Smooth muscle cell (in vitro differentiated cells): Measurements from ENCODE around the gene VSIG10L2. TPM values are rescaled to one million over a fixed set of nuclear protein-coding genes. Genes with fewer than 3 reads are reported as not detected.

Experiments used
- DNase-seq: peaks from one replicate; lab custom pipeline; 2025; ENCODE audit not compliant: unreplicated experiment; lab: John Stamatoyannopoulos, UW
- H2AFZ ChIP-seq: fragments of 200-600 bp; sonication (generic); 2 replicates; pipeline ENCODE4 v1.6.0; 2016; ENCODE audit warnings: antibody characterized with exemption, low read depth, mild to moderate bottlenecking
- H3F3A ChIP-seq: fragments of 200-600 bp; sonication (generic); 2 replicates; pipeline ENCODE4 v1.6.0; 2017; ENCODE audit warnings: antibody characterized with exemption, low read depth
- H3K27ac ChIP-seq: fragments of 200-600 bp; sonication (generic); 2 replicates; pipeline ENCODE4 v1.5.1; 2016; ENCODE audit warnings: low read depth, mild to moderate bottlenecking
- H3K27me3 ChIP-seq: fragments of 200-600 bp; sonication (generic); 2 replicates; pipeline ENCODE4 v1.6.1; 2016; ENCODE audit warnings: low read depth, mild to moderate bottlenecking
- H3K36me3 ChIP-seq: fragments of 200-600 bp; sonication (generic); 2 replicates; pipeline ENCODE4 v1.5.1; 2016; ENCODE audit warnings: low read depth
- H3K4me1 ChIP-seq: fragments of 200-600 bp; sonication (generic); 2 replicates; pipeline ENCODE4 v1.5.1; 2016; ENCODE audit warnings: low read depth
- H3K4me2 ChIP-seq: fragments of 200-600 bp; sonication (generic); 2 replicates; pipeline ENCODE4 v1.6.0; 2016; ENCODE audit warnings: mild to moderate bottlenecking
- H3K4me3 ChIP-seq: fragments of 200-600 bp; sonication (generic); 2 replicates; pipeline ENCODE4 v1.5.1; 2016; ENCODE audit warnings: mild to moderate bottlenecking
- H3K79me2 ChIP-seq: fragments of 200-600 bp; sonication (generic); 2 replicates; pipeline ENCODE4 v1.6.0; 2016; ENCODE audit warnings: low read depth, mild to moderate bottlenecking
- H3K9ac ChIP-seq: fragments of 200-600 bp; sonication (generic); 2 replicates; pipeline ENCODE4 v1.6.0; 2016; ENCODE audit warnings: low read depth
- H3K9me3 ChIP-seq: fragments of 200-600 bp; sonication (generic); replicated peaks from 2 replicates; pipeline ENCODE4 v1.5.1; 2016; ENCODE audit warnings: low read depth
- H4K20me1 ChIP-seq: fragments of 200-600 bp; sonication (generic); 2 replicates; pipeline ENCODE4 v1.6.0; 2016; ENCODE audit warnings: low read depth
- WGBS: methylation state at CpG from one replicate; pipeline ENCODE4 v1.1.7; 2016; ENCODE audit warnings: low lambda C conversion rate; 5-methylcytosine and 5-hydroxymethylcytosine counted together
- polyA plus RNA-seq: library from polyadenylated mRNA; unstranded; fragments of >200 nt; fragmentation: Nextera tagmentation; extraction: Ambion mirVana; gene quantifications from 2 replicates; pipeline ENCODE4 v1.2.1, GENCODE V29; 2016
- total RNA-seq: library from RNA; depleted of rRNA; stranded (reverse); fragments of >200 nt; gene quantifications from 2 replicates; pipeline ENCODE4 v1.2.3, GENCODE V29; 2014
- TF ChIP-seq, protein P1 (sequence below): fragments of 200-600 bp; sonication (generic); IDR thresholded peaks from 2 replicates; pipeline ENCODE4 v1.5.1; 2017; ENCODE audit warnings: borderline replicate concordance, mild to moderate bottlenecking, antibody characterized with exemption; ENCODE audit not compliant: insufficient read depth, poor library complexity, severe bottlenecking

VSIG10L2 gene
- total and polyA plus RNA-seq, 2 experiments from 2014 or later, result not detected

DNA sequence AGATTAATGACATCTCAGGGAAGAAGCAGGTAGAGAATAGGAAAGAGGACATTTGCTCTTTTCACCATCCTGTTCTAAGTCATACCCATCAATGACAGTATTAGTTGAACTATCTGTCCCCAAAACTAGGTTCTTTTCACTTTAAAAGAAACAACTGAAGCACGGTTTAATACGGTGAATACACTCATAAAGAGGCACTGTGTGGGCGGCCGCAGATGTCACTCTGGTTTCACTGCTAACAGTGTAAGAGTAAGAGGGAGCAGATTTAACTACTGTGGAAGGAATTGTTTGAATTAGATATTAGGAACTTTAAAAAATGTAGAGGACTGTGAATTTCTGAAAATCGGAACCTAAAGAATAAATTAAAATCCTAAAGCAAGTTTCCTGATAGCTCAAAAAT, 49.5 kb downstream of the VSIG10L2 start:
- H3K79me2 ChIP-seq, result no peaks in the 10 kb centered on the region
- no peak overlapping the region for H3K4me3 ChIP-seq
- 58% methylated on average over 5 of the region's 5 CpGs for WGBS
- no peaks in the 10 kb centered on the region for H3F3A ChIP-seq
- H3K27ac ChIP-seq, result no peak overlapping the region
- no peak overlapping the region for H3K9ac ChIP-seq
- no peaks in the 10 kb centered on the region for H3K36me3 ChIP-seq
- H4K20me1 ChIP-seq, result no peaks in the 10 kb centered on the region
- DNase-seq, result no peak
- no peaks in the 10 kb centered on the region for H3K9me3 ChIP-seq
- H3K27me3 ChIP-seq, result no peaks in the 10 kb centered on the region
- H3K4me2 ChIP-seq, result no peak overlapping the region
- TF ChIP-seq, protein P1, sequence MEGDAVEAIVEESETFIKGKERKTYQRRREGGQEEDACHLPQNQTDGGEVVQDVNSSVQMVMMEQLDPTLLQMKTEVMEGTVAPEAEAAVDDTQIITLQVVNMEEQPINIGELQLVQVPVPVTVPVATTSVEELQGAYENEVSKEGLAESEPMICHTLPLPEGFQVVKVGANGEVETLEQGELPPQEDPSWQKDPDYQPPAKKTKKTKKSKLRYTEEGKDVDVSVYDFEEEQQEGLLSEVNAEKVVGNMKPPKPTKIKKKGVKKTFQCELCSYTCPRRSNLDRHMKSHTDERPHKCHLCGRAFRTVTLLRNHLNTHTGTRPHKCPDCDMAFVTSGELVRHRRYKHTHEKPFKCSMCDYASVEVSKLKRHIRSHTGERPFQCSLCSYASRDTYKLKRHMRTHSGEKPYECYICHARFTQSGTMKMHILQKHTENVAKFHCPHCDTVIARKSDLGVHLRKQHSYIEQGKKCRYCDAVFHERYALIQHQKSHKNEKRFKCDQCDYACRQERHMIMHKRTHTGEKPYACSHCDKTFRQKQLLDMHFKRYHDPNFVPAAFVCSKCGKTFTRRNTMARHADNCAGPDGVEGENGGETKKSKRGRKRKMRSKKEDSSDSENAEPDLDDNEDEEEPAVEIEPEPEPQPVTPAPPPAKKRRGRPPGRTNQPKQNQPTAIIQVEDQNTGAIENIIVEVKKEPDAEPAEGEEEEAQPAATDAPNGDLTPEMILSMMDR, result no peak
- H2AFZ ChIP-seq, result no peak overlapping the region
- peaks cover 11% of the 10 kb centered on the region for H3K4me1 ChIP-seq

DNA sequence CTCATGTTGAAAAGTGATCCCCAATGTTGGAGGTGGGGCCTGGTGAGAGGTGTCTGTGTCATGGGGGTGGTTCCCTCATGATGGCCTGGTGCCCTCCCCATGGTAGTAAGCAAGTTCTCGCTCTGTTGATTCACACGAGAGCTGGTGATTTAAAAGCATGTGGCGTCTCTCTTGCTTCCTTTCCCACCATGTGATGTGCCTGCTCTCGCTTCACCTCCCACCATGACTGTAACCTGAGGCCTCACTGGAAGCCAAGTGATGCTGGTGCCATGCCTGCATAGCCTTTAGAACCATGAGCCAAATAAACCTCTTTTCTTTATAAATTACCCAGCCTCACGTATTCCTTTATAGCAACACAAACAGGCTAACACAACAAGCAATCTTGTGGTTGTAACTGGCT, 52.4 kb downstream of the VSIG10L2 start:
- no peak overlapping the region for H3K4me3 ChIP-seq
- no peaks in the 10 kb centered on the region for H3F3A ChIP-seq
- H3K36me3 ChIP-seq, result no peaks in the 10 kb centered on the region
- no peaks in the 10 kb centered on the region for H3K79me2 ChIP-seq
- peaks cover 7% of the 10 kb centered on the region for H3K4me1 ChIP-seq
- H3K9me3 ChIP-seq, result no peaks in the 10 kb centered on the region
- H2AFZ ChIP-seq, result no peak overlapping the region
- H3K27me3 ChIP-seq, result no peaks in the 10 kb centered on the region
- no peaks in the 10 kb centered on the region for H4K20me1 ChIP-seq
- H3K27ac ChIP-seq, result no peak overlapping the region
- H3K9ac ChIP-seq, result no peak overlapping the region
- TF ChIP-seq, protein P1, result no peak
- H3K4me2 ChIP-seq, result no peak overlapping the region
- WGBS, result 85% methylated on average over 5 of the region's 5 CpGs
- no peak for DNase-seq

DNA sequence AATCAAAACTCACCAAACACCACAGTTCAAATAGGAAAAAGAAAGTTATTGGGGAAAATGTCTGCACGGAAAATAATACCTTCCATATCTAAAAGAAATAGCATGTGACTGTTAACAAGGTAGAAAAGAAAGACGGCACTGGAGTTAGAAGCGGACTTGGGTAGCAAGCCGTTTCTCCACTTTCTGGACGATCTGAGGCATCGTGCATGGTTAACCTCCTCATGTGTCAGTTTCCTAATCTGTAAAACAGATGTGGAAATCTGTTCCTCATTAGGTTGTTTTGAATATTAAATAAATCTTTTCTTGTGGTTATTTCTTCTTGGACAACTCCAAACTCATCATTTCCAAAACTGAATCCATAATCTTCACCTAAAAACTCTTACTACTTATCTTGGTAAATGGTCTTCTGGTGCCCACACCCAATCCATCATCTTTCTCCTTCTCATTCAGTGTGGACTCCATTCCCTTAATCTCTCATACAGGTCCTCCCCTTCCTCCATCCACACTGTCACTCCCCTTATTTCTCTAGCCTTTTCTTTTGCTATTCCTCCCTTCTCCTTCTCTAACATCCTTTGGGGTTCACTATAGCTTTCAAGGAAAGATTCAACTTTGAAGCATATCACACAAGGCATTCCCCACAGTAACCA, 53.5 kb downstream of the VSIG10L2 start:
- H3F3A ChIP-seq, result no peaks in the 10 kb centered on the region
- no peaks in the 10 kb centered on the region for H3K27me3 ChIP-seq
- H3K36me3 ChIP-seq, result no peaks in the 10 kb centered on the region
- H3K9me3 ChIP-seq, result no peaks in the 10 kb centered on the region
- H3K4me1 ChIP-seq, result peaks cover 7% of the 10 kb centered on the region
- no peaks in the 10 kb centered on the region for H3K79me2 ChIP-seq
- DNase-seq, result no peak
- TF ChIP-seq, protein P1, result no peak
- H4K20me1 ChIP-seq, result no peaks in the 10 kb centered on the region
- WGBS, result 90% methylated on average over 6 of the region's 6 CpGs
- no peak overlapping the region for H3K4me2 ChIP-seq
- no peak overlapping the region for H3K4me3 ChIP-seq
- H3K9ac ChIP-seq, result no peak overlapping the region
- no peak overlapping the region for H2AFZ ChIP-seq
- no peak overlapping the region for H3K27ac ChIP-seq

DNA sequence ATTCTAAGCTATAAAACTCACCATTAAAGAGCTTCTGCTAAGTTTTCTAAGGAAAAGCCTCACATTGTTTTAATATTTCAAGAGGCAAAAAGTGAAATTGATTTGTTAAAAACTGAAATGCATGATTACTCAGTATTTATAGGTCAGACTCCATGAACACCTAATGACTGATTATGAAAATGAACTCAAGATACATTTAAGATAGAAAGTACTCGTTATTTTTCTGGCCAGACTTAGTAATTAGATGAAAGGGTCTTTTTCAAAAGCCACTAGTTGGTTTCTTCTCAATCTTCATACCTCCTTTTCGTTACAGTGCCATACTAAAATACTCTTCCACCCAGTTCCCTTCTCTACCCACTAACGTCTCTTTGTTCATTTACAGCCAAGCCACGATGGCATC, 56.3 kb downstream of the VSIG10L2 start:
- Histone ChIP-seq H3K4me3 (no peak overlapping the region), H4K20me1 (no peaks in the 10 kb centered on the region), H3K79me2 (no peaks in the 10 kb centered on the region), H3K27ac (no peak overlapping the region), H2AFZ (no peak overlapping the region), H3F3A (peaks cover 4% of the 10 kb centered on the region), H3K9ac (no peak overlapping the region), H3K4me2 (no peak overlapping the region), H3K9me3 (no peaks in the 10 kb centered on the region), H3K36me3 (no peaks in the 10 kb centered on the region), H3K27me3 (no peaks in the 10 kb centered on the region), H3K4me1 (no peaks in the 10 kb centered on the region)
- TF ChIP-seq, protein P1, result no peak
- 96% methylated on average over 4 of the region's 4 CpGs for WGBS
- DNase-seq, result no peak
